CD4-positive, alpha-beta T cell treated with Interleukin-4 for 4 hours (primary cell): ENCODE measurements around the gene SPSB3.

Experiments
- DNase-seq: peaks from one replicate; pipeline ENCODE4 v3.0.0-alpha.2; 2020

Gene SPSB3

GRCh38 chr16:1762196-1762878 is 20.0 kb downstream of the SPSB3 start:
- DNase-seq = no peak

- DNase-seq = no peak
Measured at GRCh38 chr16:1761751-1762150, 20.6 kb downstream of the SPSB3 start.

GRCh38 chr16:1760911-1761310 is 21.5 kb downstream of the SPSB3 start:
- DNase-seq = no peak

- DNase-seq = no peak
Measured at GRCh38 chr16:1759511-1759910, 22.9 kb downstream of the SPSB3 start.

- no peak for DNase-seq
Measured at GRCh38 chr16:1758923-1759322, 23.4 kb downstream of the SPSB3 start.

GRCh38 chr16:1757714-1758461 is 24.5 kb downstream of the SPSB3 start:
- DNase-seq = no peak

- no peak for DNase-seq
Measured at GRCh38 chr16:1754204-1754603, 28.2 kb downstream of the SPSB3 start.

- DNase-seq = no peak
Measured at GRCh38 chr16:1752853-1753252, 29.5 kb downstream of the SPSB3 start.

- no peak for DNase-seq
Measured at GRCh38 chr16:1751946-1752345, 30.4 kb downstream of the SPSB3 start.

- no peak for DNase-seq
Measured at GRCh38 chr16:1749152-1750117, 32.9 kb downstream of the SPSB3 start.

- DNase-seq = no peak
Measured at GRCh38 chr16:1747934-1748333, 34.4 kb downstream of the SPSB3 start.

GRCh38 chr16:1746693-1747195 is 35.6 kb downstream of the SPSB3 start:
- no peak for DNase-seq

GRCh38 chr16:1745900-1746692 is 36.3 kb downstream of the SPSB3 start:
- DNase-seq = no peak

- no peak for DNase-seq
Measured at GRCh38 chr16:1745181-1745899, 37.0 kb downstream of the SPSB3 start.

GRCh38 chr16:1744338-1744840 is 38.0 kb downstream of the SPSB3 start:
- no peak for DNase-seq

- DNase-seq = no peak
Measured at GRCh38 chr16:1743376-1744337, 38.7 kb downstream of the SPSB3 start.

GRCh38 chr16:1741553-1742165 is 40.7 kb downstream of the SPSB3 start:
- no peak for DNase-seq

- no peak for DNase-seq
Measured at GRCh38 chr16:1740781-1741490, 41.4 kb downstream of the SPSB3 start.

GRCh38 chr16:1740234-1740633 is 42.1 kb downstream of the SPSB3 start:
- DNase-seq = no peak
